Left lobe of liver (tissue), 2 donors: Measurements from ENCODE around the gene POLA1. TPM values are rescaled to one million over a fixed set of nuclear protein-coding genes. Genes with fewer than 3 reads are reported as not detected.

Experiments used
- ATAC-seq: fragments of 200-7000 bp; cut with Tn5 transposase; one replicate; pipeline ENCODE4 v1.9.1; 2020; ENCODE audit warnings: mild to moderate bottlenecking, moderate library complexity
- DNase-seq: peaks from one replicate; pipeline ENCODE4 v3.0.0-alpha.2; 2020; ENCODE audit warnings: low spot score
- total RNA-seq: library from RNA; stranded (reverse); gene quantifications from one replicate; pipeline ENCODE4 v1.2.1, GENCODE V29; 2021
- donor health status: DM: no; HTN: no; CAD: no; lungs with moderate emphysema.
- donor health status: DM: no; HTN: yes; CAD: no.

The POLA1 gene
- total RNA-seq, 1 donor from 2014 or later = 3.0 TPM

DNA sequence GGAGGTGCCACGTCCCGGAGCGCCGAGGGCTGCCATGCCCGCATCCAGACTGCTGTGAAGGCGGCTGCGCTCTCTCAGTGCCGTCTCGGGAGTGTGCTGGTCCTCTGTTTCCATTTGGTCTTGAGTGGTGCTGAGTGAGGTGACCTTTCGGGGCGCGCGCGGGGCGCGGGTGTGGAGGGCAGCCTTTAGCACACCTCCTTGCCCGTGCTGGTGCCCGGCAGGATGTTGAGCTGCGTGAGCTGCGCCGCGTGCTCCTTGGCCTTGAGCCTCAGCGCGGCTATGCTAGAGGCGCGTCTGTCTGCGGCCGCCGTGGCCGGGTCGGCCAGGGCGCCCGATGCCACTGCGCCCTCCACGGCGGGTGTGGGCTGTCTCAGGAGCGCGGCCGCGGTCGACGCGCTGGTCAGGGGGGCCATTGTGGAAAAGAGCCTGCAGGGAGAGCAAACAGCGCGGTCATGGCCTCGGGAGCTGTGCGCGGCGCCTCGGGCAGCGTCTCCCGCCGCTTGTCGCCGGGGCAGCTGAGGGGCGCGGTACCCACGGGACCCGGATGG lies 310.8 kb downstream of the POLA1 start:
- ATAC-seq (peak; percentile 19), DNase-seq (no peak)

DNA sequence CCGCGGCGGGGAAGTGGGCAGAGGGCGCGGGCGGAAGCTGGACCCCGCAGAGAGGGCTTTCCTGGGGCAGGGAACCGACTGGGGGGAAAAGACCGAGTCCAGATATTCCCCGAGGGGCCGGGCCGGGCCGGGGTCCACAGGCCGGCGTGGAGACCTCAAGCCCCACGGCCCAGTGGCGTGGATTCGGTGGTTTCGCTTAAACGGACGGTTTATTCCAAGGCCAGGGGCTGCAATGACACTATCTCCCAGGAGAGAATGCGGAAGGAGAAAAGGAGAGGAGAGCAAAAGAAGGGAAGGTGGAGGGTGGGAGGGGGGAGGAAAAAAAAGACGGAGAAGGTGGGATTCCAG lies 311.3 kb downstream of the POLA1 start:
- DNase-seq (no peak), ATAC-seq (no peak)

DNA sequence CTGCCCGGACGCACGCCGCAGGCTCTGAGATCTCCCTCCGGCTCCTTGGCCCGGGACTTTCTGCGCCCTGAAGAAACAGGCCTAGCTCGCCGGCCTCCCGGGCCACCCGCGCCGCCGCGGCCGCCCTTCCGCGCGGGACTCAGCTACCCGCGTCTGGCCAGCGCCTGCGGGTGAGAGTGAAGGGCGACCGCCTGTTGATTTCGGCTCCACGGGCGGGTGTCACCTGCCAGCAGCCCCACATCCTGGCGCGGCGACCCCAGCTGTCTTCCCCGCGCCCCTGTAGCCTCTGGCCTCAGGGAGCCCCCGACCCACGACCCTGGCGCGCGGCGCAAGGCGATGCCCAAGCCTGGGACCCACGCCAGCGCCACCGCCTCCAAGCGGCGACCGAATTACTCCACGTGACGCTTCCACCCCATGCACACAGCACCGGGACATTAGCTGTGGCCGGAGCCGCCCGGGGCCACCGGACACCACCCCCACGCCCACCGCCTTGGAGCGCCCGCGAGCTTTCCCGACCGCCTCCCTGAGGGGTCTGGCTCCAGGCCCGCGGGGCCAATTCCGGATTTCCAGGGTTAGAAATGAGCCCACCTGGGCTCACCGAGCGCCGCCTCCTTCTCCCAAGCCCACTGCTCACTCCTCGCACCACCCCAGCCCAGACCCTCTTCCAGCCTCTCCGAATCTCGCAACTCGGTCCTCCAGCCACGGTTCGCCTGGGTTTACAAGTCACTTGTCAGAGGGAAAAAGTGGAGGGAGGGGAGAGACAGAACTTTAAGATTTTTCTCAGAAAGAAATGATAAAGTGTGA lies 311.9 kb downstream of the POLA1 start:
- DNase-seq (no peak), ATAC-seq (peak; percentile 55)

DNA sequence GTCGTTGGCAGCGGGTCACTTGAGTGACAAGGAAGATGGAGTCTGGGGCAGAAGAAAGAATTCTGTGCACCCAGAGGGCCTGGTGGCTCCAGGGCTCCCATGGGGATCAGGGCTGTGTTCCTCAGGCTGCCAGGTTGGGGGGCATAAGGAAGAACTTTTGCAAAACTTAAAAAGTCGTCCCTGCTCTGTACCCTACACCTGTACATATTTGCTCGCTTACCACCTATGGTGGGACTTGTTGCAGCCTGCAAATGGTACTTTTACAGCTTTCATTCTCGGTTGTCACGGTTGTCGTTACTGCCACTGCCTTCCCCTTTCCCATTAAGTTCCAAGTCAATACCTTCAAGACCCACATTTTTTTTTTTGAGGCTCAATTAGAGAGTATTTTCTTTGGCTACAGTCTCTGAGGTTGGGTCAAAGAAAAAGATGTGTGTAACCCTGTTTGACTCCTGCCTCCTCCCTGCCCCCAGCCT lies 312.9 kb downstream of the POLA1 start:
- no peak for DNase-seq
- ATAC-seq = no peak

DNA sequence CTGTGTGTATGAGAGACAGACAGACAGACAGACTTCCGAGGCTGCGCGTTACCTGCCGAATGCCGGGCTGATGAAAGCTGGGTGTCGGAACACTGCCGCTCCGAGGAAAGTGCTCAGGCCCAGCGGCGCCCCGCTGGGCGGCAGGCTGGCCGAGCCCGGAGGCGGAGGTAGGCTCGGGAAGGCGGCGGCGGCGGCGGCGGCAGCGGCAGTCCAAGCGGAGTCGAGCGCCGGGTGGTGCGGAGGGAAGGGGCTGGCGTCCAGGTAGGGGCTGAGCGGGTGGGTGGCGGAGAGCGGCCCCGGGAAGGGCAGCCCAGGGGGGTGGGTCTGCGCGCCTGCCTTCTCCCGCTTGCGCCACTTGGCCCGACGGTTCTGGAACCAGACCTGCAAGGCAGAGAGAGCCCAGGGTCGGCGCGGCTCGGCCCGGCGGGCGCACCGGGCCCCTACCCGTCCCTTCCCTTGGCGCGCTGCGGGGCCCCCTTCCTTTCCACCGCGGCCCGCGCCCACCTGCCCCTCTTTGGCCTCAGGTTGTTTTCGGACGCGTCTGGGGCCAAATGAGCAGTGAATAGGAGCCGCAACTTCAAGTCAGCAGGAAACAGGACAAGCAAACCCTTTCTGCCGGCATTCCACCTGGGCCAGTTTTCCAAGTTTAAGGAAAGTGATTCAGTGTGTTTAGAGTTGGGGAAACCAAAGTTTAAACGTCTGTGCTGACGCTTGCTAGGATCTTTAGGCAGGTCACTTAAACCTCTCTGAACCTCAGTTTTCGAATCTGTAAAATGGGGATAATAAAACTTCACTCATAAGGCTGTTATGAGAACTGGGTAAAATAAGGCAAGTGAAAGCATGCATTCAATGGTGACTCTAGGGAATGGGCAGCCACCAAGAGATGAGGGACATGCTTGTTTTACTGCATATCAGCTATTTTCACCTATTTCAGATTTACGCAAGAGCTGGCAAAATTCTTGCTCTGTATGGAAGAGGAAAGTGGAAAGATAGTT lies 313.6 kb downstream of the POLA1 start:
- DNase-seq (no peak), ATAC-seq (peak; percentile 33)

DNA sequence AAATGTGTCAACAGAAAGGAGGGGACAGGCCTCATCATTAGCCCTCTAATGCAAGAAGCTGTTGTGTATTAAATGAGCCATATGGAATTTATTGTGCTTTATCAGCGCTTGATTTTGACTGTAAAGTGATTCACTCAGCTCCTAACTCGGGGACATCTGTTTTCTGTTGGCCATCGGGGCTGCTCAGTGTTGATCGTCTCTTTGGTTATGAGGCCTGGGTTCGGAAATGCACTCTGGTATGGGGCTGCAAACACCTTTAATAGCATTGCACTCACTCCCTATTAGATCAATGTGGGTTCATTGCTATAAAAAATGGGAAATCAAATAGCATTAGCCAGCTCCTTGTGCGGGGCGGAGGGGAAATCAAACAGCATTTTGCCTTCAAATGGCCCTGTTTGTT lies 315.7 kb downstream of the POLA1 start:
- no peak for ATAC-seq
- no peak for DNase-seq

DNA sequence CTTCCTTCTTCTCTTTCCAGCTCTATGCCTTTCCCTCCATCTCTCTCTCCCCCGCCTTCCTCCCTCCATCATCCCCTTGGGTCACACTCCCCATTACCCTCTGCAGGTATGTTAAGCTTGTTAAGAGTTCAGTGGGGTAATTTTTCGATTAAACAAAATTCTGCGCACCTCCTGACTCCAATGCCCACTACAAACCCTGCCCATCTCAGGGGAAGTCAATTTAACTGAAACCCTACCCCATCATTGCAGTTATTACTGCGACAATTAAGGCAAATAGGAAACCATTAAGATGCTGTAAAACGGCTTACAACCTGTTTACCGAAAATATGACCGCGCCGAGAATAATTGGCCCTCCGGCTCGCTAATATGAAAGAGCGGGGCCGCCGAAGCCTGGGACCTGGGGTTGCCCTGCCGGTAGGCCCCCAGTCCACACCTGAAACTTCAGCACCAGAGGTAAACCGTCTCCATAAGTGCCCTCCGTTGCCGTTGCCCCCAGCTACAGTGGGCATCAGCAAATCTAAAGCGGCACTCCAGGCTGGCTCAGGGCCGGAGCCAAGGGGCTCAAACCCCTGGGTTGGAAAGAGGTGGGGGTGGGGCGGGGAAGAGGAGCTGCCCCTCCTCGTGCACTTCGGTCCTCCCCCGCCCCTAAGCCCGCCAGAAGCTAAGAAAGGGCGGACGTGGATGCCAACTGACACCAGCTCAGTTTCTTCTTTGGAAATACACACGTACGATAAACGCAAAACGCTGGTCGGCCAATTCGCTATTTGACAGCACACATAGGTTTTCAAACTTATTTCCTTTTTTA lies 317.3 kb downstream of the POLA1 start:
- DNase-seq = no peak
- no peak for ATAC-seq

DNA sequence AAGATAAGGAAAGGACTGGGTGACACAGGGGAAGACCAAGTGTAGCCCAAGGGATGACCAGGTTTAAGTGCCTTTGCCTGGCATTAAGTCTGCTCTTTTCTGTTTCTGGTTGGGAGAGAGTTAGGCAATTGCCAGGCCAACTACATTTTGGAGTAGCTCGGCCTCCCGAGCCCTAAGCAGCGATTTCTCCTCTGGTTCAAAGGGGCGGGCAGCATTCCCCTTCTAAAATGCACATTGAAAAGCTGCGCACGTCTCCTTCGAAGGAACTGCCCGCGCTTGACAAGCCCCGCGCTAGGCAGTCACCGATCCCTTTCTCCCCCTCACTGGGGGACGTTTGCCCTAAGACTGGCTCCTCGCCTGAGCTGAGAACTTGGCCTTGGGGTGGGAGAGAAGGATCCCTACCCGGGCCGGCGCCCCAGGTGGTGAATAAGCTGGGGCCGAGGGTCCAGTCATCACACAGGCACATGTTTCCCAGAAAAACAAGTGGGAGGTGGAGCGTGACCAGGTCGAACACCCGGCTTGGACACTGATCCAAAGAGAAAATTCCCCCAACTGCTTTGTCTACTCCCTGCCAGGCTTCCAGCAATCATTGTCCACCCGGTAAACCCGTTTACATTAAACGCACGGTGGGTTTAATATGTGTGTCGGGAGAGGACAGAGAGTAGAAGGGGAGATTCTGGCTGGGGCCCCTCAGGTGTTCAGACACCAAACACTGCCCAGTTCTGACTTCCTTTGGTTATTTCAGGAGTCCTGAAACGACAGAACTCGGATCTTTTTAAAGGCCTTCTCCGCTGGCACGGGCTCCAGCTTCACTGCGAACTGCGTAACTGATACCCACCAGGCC lies 318.1 kb downstream of the POLA1 start:
- ATAC-seq (no peak), DNase-seq (no peak)

DNA sequence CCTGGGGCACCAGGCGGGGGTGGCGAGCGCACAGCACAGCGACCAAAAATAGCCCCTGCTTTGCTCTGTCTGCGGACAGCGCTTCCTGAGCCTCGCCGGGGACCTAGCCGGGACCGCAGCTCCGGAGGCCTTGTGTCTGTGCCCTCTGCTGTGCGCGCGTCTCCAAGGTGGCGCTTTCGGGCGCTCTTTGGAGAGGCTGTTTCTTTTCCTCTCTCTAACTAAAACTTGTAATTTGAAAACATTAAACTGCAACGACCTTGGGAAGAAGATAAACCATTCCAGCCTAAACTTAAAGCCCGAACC lies 318.7 kb downstream of the POLA1 start:
- DNase-seq = no peak
- no peak for ATAC-seq

DNA sequence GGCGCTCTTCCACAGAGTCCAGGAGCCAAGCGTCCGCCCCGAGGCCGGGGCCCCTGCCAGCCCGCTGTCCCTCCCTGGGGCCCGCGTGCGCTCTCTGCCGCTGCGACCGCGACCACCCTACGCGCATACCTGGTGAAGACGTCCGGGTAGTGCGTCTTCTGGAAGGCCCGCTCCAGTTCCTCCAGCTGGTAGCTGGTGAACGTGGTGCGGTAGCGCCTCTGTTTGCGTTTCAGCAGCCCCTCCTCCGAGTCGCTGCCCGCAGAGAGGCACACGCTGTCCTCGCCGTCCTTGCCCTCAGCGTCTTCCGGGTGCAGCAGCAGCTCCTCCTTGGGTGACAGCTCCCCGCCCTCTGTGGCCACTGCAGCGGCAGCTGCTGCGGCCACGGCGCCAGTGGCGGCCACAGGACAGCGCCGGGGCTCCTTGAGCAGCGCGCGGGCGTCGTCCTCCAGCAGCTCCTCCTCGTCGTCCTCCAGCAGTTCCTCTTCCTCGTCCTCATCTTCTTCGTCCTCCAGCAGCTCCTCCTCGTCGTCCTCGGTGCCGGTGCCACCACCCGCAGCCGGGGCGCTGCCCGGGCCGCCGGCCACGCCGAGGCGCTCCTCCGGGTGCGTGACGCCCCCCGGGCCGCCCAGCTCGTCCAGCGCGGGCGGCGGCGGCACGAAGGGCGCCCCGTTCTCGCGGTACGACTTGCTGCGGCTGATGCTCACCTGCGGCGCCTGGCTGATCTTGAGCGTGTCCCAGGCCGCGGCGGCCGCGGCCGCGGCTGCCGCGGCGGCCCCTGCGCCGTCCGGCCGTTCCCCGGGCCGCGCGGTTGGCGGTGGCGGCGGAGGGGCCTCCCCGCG lies 319.3 kb downstream of the POLA1 start:
- ATAC-seq (peak; percentile 33), DNase-seq (no peak)

DNA sequence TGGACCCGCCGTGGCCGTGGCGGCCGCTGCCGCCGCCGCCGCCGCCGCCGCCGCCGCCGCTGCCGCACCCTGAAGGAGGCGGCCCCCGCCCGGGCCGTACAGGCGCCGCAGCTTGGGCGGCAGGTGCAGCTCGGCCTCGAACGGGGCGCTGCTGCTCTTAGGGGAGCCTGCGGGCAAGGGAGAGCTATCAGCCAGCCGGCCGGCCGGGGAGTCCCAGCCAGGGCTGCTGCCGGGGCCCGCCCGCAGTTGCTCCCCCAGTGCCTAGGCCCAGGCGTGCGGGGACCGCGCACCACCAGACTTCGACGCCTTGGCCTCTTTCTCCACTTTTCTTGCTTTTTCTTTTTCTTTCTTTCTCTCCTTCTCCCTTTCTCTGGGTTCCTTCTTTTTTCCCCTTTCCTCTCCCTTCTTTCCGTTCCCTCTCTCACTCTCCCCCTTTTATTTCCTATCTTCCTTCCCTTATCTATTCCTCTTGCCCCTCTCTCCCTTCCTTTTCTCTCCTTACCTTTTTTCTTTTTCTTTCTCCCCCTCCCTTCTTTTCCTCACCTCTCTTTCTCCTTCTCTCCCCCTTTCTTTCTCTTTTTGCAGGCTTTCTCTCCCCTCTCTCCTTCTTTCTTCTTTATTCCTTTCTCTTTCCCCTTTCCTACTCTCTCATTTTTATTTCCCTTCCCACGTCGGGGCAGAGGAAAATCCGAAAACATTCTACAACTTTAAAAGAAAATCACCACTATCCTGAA lies 320.1 kb downstream of the POLA1 start:
- no peak for DNase-seq
- ATAC-seq = no peak

DNA sequence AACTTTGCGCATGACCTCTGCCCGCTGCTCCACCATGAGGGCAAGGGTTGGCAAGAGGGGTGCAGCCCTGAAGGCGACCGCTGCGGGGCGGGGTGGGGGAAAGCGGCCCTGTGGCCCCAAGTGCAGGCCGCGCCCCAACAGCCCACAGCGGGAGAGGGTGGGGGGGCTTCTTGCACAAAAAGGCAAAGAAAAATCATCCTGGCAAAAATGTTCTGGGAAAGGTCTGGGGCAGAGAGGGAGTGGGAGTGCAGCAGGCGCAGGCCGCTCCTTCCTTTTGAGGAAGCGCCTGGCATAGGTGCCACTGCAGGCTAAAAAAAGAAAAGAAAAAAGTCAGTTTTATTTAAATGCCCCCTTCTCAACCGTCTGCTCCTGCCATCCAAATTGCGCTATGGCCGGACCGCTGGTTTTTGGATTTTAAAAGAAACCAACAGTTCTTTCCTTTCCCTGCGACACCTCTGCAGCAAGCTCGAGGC lies 320.7 kb downstream of the POLA1 start:
- DNase-seq (no peak), ATAC-seq (no peak)

DNA sequence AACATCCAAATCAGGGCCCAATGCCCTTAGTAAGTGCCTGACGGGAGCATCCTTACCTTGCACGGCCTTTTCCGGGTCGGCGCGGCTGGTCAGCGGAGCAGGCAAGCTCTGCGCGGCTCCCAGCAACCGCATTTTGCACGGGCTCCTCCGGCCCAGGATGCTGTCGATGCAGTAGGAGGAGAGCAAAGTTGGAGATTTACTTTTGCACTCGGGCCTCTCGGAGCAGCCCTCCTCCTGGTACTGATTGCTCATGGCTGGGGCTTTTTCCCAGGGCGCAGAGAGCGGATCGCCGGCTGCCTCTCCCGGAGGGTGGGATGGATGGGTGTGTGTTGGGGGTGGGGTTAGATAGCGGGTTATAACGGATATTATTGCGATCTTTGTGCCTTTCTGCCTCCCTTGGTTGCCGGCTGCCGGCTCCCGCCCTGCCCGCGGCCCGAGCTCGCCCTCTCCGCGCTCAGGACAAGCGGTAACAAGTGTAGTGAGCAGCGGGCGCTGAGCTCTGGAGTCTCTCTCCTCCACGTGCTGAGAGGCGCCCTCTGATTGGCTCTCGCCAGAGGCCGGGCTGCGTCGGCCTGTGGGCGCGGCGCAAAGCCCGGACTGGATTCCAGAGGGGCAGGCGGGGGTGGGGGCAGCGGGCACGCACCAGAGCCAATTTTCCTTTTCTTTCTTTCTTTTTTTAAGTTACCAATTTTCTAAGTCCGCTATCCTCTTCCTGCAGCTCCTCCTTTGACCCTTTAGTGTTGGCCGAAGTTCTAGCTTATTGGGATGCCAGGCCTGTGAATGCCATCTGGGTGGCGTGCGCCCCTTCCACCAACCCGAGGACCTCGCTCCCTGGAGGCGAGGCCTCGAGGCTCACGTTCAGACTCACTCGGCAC lies 322.0 kb downstream of the POLA1 start, which contains the start of gene ARX:
ARX (minus strand) TSS at position 480 of the 875 bp plus-strand sequence; CDS start at position 252, 228 bp downstream.
- ATAC-seq = peak; percentile 85
- no peak for DNase-seq

DNA sequence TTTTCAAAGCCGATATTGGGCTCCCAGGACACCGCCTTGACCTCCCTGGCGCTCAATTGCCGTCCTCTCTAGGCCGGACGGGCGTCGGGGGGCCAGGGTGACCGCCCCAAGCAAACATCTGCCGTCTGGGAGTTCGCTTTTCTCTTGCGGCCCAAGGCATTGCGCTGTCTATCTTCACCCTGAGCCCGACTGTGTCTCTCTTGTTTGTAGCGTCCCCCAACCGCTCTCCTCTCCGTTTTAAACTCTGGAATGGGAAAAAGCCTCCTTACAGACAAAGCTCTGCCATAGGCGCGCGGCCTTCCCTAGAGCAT lies 322.6 kb downstream of the POLA1 start:
- no peak for ATAC-seq
- DNase-seq = no peak

DNA sequence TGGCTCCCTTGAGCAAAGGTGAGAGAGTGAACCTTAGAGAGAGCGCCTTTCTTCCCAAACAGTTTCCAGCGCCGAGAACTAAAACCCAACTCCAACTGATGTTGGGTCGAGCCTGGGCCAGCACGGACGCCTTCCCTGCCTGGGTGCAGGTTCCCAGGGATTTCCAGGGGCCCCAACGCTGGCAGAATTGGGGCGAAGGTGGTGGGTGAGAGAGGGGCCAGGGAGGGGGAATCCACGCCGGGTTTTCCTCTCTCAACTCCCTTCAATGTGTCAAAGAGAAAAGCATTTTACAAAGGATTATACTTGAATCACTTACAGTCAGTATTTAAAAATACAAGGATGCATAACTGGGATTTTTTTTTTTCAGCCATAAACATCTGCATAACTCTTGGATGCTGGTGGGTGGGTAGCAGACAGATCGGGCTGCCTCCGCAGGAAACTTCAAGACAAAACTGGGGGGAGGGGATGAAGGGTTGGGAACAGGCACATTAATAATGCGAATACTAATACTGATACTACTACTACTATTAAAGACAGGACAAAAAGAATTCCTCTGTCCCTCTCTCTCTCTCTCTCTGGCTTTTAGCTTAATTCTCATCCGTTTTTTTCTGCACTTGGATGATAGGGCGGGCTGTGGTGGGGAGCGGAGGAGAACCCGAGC lies 323.4 kb downstream of the POLA1 start:
- DNase-seq (no peak), ATAC-seq (no peak)

DNA sequence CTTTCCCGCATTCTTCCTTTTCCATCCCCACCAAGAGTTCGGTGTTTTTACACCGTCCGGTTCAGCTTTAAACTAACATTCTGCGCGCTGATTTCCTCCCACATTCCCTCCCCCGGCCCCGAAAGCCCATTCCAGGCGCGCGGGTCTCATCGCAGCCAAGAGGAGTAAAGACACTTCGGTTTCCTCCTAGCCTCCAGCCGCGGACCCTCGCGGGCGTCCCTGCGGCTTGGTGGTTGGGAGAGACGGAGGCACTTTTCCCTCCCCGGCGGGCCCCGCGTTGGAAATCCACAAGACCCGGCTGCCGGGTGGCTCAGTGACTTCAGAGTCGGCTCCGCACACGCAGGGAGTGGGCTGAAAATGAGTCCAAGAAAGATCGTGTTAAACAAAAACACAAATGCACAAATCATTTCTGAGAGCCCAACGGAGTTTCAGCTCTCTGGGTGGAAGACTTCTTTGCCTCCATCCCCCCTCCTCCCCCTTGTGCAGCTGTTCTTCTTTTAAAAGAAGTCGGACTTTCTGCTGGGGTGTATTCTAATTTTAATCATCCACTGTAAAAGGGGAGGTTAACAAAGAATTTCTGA lies 324.0 kb downstream of the POLA1 start:
- no peak for ATAC-seq
- DNase-seq = no peak
